Left lung (tissue), 10 donors: ENCODE data around the gene SEC22A. TPM values are rescaled to one million over a fixed set of nuclear protein-coding genes. Genes with fewer than 3 reads are reported as not detected.

Experiments used
- ATAC-seq: fragments of 200-7000 bp; cut with Tn5 transposase; one replicate; pipeline ENCODE4 v1.9.1; 2020; ENCODE audit warnings: moderate library complexity
- DNase-seq, 4 donors: peaks; one replicate each; pipeline ENCODE4 v3.0.0-alpha.2; 2013 to 2020
- H3K27ac ChIP-seq, 2 donors: fragments of 200-600 bp; sonication (generic) in 1 of 2; one replicate each; pipeline versions ENCODE4 v1.5.0 to v1.8.0; 2020 to 2021
- H3K27me3 ChIP-seq, 2 donors: fragments of 200-600 bp; sonication (generic) in 1 of 2; one replicate each; pipeline versions ENCODE4 v1.5.0 to v1.8.0; 2020 to 2021
- H3K36me3 ChIP-seq, 2 donors: fragments of 200-600 bp; sonication (generic) in 1 of 2; one replicate each; pipeline versions ENCODE4 v1.5.0 to v1.8.0; 2020 to 2021
- H3K4me1 ChIP-seq, 2 donors: fragments of 200-600 bp; one replicate each; pipeline ENCODE4 v1.8.0; 2021
- H3K4me3 ChIP-seq, 2 donors: fragments of 200-600 bp; sonication (generic) in 1 of 2; one replicate each; pipeline versions ENCODE4 v1.5.0 to v1.8.0; 2020 to 2021; ENCODE audit warnings: mild to moderate bottlenecking in 1 of 2
- H3K9me3 ChIP-seq, 2 donors: fragments of 200-600 bp; sonication (generic) in 1 of 2; one replicate each; pipeline versions ENCODE4 v1.5.0 to v1.8.0; 2020 to 2021
- CTCF ChIP-seq, 2 donors: fragments of 200-600 bp; sonication (generic) in 1 of 2; IDR thresholded peaks; one replicate each; pipeline versions ENCODE4 v1.5.0 to v1.8.0; 2021; ENCODE audit warnings: antibody characterized with exemption in 2 of 2
- intact Hi-C, 2 donors: fragments of 100-400 bp; cut with DNase I; formaldehyde crosslinking; loops; one replicate each; pipeline versions ENCODE4 v1.11.2 to v1.14.2; 2022
- polyA plus RNA-seq, 6 donors: library from polyadenylated mRNA; unstranded; fragments of 120-200 nt; gene quantifications; one replicate each; pipeline ENCODE4 v1.2.1, GENCODE V29; 2013; ENCODE audit not compliant: insufficient read length in 6 of 6
- total RNA-seq, 2 donors: library from RNA; stranded (reverse); fragmentation: NEBNext Ultra II Directional; extraction: Animal tissue kit (Norgen Biotek cat#: 25700); gene quantifications; one replicate each; pipeline ENCODE4 v1.2.1, GENCODE V29; 2021
- donor health status: DM: no; HTN: yes; CAD: no.
- donor health status: DM: no; HTN: no; CAD: no.

Gene SEC22A
- total and polyA plus RNA-seq, 8 donors = 15.7 to 35.9 (median 27.8) TPM

- Histone ChIP-seq H3K9me3 (no peaks in the 10 kb centered on the region), H3K4me3 (no peak overlapping the region), H3K4me1 (no peaks in the 10 kb centered on the region), H3K27ac (no peak overlapping the region), H3K36me3 (peaks cover 0 to 35% of the 10 kb centered on the region in 2 donors), H3K27me3 (no peaks in the 10 kb centered on the region)
- no peak for ATAC-seq
- no peak for TF ChIP-seq CTCF (IDR thresholded peaks at IDR 0.05)
- intact Hi-C loops = no loop called here
- DNase-seq = no peak
Measured at GRCh38 chr3:123168605-123169004, 33.1 kb upstream of the SEC22A start.

GRCh38 chr3:123169492-123169929 is 32.2 kb upstream of the SEC22A start:
- Histone ChIP-seq H3K27me3 (no peaks in the 10 kb centered on the region), H3K36me3 (peaks cover 0 to 26% of the 10 kb centered on the region in 2 donors), H3K4me3 (no peak overlapping the region), H3K9me3 (no peaks in the 10 kb centered on the region), H3K4me1 (no peaks in the 10 kb centered on the region), H3K27ac (no peak overlapping the region)
- DNase-seq (no peak), ATAC-seq (no peak)
- no peak for TF ChIP-seq CTCF (IDR thresholded peaks at IDR 0.05)
- intact Hi-C loops = no loop called here

GRCh38 chr3:123169930-123170329 is 31.8 kb upstream of the SEC22A start:
- TF ChIP-seq CTCF (IDR thresholded peaks at IDR 0.05) = no peak
- H3K4me1 ChIP-seq = no peaks in the 10 kb centered on the region
- ATAC-seq (no peak), DNase-seq (no peak)
- H3K4me3 ChIP-seq = no peak overlapping the region
- intact Hi-C loops = no loop called here
- no peaks in the 10 kb centered on the region for H3K27me3 ChIP-seq
- H3K27ac ChIP-seq = no peak overlapping the region
- H3K36me3 ChIP-seq = peaks cover 0 to 22% of the 10 kb centered on the region in 2 donors
- no peaks in the 10 kb centered on the region for H3K9me3 ChIP-seq

GRCh38 chr3:123180791-123181190 is 21.0 kb upstream of the SEC22A start:
- intact Hi-C loops = no loop called here
- Histone ChIP-seq H3K4me1 (no peaks in the 10 kb centered on the region), H3K27me3 (no peaks in the 10 kb centered on the region), H3K36me3 (no peaks in the 10 kb centered on the region), H3K27ac (no peak overlapping the region), H3K9me3 (peaks cover 0 to 2% of the 10 kb centered on the region in 2 donors), H3K4me3 (no peak overlapping the region)
- ATAC-seq (no peak), DNase-seq (no peak)
- TF ChIP-seq CTCF (IDR thresholded peaks at IDR 0.05) = no peak

- DNase-seq (no peak), ATAC-seq (no peak)
- Histone ChIP-seq H3K4me3 (no peak overlapping the region), H3K27ac (no peak overlapping the region), H3K9me3 (no peaks in the 10 kb centered on the region), H3K36me3 (no peaks in the 10 kb centered on the region), H3K27me3 (no peaks in the 10 kb centered on the region), H3K4me1 (no peaks in the 10 kb centered on the region)
- intact Hi-C loops = no loop called here
- TF ChIP-seq CTCF (IDR thresholded peaks at IDR 0.05) = no peak
Measured at GRCh38 chr3:123186695-123187094, 15.0 kb upstream of the SEC22A start.
